ENCODE data around the gene GGTLC2.
"Not testable (repeated sequence)": the region's sequence is repeated elsewhere in the genome, so short reads cannot be mapped to it uniquely, and the experiment has no call there.

GRCh38 chr22:22652573-22652972 is 8.2 kb downstream of the GGTLC2 start:
- TF ChIP-seq, protein P1, sequence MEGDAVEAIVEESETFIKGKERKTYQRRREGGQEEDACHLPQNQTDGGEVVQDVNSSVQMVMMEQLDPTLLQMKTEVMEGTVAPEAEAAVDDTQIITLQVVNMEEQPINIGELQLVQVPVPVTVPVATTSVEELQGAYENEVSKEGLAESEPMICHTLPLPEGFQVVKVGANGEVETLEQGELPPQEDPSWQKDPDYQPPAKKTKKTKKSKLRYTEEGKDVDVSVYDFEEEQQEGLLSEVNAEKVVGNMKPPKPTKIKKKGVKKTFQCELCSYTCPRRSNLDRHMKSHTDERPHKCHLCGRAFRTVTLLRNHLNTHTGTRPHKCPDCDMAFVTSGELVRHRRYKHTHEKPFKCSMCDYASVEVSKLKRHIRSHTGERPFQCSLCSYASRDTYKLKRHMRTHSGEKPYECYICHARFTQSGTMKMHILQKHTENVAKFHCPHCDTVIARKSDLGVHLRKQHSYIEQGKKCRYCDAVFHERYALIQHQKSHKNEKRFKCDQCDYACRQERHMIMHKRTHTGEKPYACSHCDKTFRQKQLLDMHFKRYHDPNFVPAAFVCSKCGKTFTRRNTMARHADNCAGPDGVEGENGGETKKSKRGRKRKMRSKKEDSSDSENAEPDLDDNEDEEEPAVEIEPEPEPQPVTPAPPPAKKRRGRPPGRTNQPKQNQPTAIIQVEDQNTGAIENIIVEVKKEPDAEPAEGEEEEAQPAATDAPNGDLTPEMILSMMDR (IDR thresholded peaks at IDR 0.05), result not testable (repeated sequence)
- TF ChIP-seq TCF7L2, POLR2AphosphoS5 (IDR thresholded peaks at IDR 0.05; ENCODE audit: low read depth, low read length): not testable (repeated sequence)
- TF ChIP-seq, protein P2, sequence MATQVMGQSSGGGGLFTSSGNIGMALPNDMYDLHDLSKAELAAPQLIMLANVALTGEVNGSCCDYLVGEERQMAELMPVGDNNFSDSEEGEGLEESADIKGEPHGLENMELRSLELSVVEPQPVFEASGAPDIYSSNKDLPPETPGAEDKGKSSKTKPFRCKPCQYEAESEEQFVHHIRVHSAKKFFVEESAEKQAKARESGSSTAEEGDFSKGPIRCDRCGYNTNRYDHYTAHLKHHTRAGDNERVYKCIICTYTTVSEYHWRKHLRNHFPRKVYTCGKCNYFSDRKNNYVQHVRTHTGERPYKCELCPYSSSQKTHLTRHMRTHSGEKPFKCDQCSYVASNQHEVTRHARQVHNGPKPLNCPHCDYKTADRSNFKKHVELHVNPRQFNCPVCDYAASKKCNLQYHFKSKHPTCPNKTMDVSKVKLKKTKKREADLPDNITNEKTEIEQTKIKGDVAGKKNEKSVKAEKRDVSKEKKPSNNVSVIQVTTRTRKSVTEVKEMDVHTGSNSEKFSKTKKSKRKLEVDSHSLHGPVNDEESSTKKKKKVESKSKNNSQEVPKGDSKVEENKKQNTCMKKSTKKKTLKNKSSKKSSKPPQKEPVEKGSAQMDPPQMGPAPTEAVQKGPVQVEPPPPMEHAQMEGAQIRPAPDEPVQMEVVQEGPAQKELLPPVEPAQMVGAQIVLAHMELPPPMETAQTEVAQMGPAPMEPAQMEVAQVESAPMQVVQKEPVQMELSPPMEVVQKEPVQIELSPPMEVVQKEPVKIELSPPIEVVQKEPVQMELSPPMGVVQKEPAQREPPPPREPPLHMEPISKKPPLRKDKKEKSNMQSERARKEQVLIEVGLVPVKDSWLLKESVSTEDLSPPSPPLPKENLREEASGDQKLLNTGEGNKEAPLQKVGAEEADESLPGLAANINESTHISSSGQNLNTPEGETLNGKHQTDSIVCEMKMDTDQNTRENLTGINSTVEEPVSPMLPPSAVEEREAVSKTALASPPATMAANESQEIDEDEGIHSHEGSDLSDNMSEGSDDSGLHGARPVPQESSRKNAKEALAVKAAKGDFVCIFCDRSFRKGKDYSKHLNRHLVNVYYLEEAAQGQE (IDR thresholded peaks at IDR 0.05; ENCODE audit: insufficient read depth in 1 of 2, low read depth in 2 of 2, low read length in 1 of 2), result not testable (repeated sequence)

Measured in Panc1 (cell line).